HG03460 (cell line): Measurements from ENCODE around the gene CPNE5.

Source experiments
- ATAC-seq: cut with Tn5 transposase; IDR thresholded peaks from one replicate; pipeline ENCODE4 v1.9.1; 2021; ENCODE audit not compliant: unreplicated experiment

The CPNE5 gene

DNA sequence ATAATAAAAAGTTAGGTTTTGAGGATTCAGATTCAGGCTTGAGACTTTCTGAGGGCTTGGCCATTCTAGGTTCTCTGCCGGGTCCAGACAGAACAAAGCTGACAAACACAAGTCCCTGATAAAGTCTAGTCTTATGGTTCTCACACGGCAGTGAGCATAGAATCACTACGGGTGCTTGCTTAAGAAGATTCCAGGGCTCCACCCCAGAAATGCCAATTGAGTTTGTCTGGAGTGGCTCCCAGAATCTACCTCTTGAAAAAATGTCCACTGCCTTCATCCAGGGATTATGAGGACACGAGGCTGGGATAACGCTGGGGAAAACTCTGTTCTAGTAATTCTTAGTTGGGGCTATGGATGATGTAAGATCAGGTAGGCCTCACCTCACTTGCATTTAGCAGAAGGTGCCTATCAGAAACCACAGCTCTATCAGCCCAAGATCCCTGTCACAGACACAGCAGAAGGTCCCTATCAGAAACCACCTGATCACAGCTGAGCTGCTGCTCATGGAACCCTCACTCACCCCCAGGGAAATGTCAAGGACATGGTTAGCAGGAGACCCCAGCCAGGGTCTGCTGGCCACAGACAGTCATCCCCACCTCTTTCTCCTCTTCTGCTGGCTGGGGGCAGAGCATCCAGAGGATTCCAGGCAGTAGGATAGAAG, 89.3 kb downstream of the CPNE5 start:
- ATAC-seq, result no peak

DNA sequence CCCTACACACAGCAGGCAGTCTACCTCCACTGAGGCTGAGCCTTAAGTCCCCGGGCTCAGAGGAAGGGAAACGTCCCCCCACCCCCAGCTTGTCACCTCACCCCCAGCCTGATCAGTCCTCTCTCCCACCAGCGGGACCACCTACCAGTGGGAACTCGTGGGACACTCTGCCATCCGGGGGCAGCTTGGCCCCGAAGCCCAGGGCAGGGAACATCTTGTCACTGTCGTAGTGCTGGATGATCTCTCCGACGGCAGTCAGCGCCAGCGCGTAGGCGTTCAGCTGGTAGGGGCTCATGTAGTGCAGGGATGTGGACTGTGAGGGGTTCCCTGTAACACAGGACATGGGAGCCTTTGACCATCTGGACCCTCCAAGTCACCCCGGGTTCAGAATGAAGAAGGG, 93.0 kb downstream of the CPNE5 start:
- ATAC-seq, result no peak

DNA sequence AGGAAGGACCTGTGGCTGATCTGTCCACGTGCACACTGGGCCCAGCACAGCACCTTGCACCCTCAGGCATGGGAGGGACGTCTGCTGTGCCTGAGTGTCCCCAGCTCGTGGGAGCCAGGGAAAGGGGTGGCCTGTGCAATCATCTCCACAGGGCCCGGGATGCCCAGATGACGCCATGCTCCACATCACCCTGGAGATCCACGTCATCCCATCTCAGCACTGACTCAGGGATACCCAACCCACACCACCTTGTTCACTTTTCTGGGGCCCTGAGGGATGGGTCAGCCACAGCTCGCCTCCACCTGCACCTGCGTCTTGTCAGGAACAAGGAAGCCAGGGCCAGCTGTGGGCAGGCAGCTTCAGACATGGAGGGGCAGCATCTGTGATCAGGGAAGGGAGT, 93.4 kb downstream of the CPNE5 start:
- ATAC-seq, result no peak

DNA sequence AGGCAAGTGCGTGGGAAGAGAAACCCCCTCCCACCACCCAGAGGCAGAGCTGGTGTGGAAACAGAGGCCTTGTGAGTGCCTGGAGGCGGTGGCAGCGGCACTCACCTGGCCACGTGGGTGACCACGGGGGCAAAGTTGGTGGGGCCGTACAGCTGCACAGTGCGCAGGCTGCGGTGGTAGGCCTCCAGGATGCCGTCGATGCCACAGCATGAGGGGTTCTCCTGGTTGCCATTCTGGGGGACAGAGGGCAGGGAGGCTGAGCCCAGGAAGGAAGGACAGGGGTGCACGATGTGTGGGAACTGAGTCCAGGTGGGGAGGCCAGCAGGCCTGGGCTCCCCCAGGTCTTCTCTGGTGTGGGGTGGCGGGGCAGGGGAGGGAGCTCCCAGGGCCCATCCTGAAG, 94.0 kb downstream of the CPNE5 start:
- ATAC-seq, result no peak

DNA sequence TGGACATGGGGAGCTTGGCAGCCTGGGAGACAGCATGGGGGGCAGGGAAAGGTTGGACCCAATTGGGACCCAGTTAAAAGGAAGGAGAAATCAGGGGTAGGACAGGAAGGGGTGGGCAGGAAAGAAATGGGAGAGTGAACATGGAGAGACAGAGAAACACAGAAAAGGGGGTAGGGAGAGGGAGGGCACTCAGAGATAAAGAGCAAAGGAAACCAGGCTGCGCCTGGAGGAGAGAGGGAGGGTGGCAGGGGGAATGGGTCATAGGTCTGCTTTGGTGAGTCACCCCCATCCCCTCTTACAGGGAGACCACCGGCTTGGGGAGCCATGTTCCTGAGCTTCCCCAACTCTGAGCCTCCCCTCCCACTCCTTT, 95.0 kb downstream of the CPNE5 start:
- no peak for ATAC-seq

DNA sequence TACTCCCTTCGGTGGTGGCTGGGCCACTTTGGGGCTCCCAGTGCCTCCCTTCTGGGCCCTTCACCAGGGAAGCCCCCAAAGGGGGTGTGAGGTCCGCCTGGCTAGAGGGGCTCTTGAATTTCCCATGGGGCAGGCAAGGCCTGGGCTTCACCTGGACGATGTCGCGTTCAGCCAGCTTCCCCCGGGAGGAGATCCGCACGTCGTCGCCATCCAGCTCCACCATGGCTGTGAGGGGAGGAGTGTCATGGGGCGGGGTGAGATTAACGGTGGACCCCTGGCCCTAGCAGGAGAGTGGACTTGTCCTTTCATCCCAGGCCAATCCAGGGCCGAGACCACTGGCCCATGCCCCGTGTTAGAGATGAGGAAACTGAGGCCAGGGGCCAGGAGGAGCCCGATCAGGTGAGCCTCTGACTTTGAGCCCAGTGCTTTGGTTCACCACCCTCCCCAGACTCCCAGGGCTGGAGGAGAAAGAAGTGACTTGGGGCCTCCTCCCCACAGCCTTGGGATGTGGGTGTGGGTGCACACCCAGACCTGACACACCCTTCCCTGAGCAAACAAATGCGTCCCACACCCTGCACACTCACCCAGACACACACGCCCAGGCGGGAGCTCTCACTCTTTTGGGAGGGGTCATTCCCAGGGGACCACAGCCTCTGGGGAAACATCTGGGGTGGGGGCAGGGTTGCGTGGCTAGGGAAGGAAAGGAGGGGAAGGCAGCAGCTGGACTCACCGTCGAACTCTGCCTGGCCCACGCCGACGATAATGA, 95.5 kb downstream of the CPNE5 start:
- no peak for ATAC-seq

DNA sequence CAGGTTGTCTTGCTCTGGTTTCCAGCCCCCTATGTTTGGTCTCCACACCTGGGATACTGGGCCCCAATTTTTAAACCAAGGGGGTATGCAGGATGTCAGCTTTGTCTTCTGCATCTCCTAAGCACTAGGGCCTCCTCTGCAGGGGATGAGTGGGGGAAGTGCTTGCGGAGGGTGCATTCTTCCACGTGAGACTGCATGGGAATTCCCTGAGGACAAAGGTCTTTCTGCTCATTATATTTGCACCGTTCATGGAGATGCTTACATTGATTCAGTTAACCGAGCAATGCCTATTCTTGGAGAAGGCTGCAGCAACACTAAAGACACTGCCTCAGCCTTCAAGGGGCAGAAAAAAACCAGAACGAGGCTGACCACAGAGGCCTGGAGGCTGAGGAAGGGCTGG, 96.2 kb downstream of the CPNE5 start:
- ATAC-seq, result no peak

DNA sequence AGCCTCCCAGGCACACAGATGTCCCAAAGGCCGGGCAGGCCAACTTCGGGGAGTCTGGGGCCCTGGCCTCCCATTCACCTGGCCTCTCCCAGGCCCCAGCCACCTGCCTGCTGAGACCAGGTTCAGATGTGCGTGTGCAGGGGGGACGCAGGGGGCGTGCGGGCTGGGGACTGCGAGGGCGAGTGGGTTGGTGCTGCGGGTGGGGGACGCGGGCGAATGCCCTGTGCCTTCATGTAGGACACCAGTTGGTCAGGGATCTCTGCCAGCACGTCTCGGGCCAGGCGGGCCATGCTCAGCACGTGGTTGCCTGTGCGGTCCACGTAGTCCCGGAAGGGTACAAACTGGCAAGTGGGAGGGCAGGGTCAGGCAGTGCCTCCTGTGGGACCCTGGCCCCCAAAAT, 97.1 kb downstream of the CPNE5 start:
- ATAC-seq, result no peak

DNA sequence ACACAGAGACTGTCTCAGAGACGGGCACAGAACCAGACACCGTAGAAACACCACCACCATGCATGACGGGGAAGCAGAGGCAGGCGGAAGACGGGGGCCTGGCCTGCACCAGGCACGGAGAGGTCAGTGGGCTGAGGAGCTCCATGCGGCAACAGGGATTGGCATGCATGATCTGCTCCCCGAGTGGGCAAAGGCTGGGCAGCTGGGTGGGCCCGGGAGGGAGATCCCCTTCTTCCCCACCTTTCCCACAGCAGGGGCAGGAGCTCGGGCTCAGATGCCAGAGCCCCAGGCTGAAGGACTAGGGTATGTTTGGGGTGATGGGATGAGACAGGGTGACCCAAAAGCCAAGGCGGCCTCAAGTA, 98.4 kb downstream of the CPNE5 start:
- ATAC-seq, result no peak

DNA sequence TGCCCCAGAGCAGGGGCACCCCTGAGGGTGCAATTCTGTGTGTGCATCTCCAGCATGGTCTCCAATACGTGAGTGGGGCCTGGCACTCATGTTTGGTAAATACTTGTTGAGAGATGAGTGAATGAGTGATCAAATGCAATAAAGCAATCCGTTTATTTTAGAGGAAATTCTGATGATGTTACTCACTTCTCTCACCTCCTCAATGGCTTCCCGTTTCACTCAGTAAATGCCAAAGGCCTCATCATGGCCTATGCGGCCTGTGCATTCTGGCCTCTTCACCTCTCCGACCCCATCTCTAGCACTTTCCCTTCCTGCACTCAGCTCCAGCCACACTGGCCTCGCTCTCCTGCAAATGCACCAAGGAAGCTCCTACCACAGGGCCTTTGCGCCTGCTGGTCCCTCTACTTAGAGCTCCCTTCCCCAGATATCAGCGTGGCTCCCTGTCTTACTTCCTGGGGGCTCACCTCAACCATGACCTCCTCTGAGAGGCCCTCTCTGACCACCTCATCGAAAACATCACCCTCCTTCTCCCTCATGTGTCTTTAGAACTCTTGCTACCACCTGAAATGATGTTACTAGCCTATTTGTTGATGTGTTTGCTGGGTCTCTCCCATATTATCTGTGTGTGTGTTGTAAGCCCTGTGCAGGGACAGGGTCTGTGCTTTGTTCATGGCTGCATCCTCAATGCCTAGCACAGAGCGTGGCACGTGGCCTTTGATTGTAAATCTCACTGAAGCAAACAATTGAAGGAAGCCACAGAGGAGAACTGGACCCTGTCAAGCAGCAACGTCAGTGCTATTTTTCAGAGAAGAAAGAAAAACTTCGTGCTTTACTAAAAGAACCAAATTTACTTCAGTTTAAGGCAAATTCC, 99.1 kb downstream of the CPNE5 start:
- ATAC-seq, result no peak

DNA sequence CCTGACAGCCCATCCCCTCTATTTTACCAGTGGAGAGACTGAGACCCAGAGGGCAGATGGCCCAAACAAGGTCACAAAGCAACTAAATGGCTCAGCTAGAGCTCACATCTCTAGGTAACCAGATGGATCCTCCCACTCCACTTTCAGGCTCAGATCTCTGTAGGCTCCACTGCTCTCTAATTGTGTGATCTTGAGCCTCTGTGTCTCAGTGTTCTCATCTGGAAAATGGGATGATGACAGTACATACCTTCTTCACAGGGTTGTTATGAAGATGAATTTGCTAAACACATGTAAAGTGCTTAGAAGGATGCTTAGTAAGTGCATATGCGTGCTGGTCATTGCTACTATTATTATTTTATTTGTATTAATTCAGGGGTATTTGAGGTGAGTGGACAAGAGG, 101.1 kb downstream of the CPNE5 start:
- no peak for ATAC-seq

DNA sequence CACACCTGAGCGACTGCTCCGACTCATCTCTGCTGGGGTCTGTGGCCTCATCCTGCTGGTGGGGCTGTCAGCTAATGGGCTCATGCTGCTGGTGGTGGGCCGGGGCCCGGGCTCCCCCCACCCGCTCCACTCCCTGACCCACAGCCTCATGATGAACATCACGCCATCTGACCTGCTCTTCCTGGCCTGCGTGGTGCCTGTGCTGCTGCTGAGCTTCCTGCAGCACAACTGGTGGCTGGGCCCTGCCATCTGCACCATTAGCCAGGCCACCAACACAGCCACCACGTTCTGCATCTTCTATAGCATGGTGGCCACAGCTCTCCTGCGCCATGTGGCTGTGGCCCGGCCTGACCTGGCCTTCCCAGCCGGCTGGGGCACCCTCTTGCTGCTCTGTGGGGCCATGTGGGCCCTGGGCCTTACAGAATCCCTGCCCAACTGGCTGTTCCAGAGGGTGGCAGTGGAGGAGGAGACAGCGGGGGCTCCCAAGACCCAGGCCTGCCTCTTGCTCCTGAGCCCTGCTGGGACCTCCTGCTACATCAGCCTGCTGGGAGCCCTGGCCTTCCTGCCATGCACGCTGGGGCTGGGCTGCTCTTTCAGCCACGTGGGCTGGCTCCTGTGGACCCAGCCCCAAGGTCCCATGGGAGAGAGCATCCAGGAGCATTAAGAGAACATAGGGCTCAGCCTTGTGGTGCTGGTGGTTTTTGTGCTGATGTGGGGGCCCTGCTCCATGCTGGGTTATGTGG, 102.0 kb downstream of the CPNE5 start:
- ATAC-seq, result no peak

DNA sequence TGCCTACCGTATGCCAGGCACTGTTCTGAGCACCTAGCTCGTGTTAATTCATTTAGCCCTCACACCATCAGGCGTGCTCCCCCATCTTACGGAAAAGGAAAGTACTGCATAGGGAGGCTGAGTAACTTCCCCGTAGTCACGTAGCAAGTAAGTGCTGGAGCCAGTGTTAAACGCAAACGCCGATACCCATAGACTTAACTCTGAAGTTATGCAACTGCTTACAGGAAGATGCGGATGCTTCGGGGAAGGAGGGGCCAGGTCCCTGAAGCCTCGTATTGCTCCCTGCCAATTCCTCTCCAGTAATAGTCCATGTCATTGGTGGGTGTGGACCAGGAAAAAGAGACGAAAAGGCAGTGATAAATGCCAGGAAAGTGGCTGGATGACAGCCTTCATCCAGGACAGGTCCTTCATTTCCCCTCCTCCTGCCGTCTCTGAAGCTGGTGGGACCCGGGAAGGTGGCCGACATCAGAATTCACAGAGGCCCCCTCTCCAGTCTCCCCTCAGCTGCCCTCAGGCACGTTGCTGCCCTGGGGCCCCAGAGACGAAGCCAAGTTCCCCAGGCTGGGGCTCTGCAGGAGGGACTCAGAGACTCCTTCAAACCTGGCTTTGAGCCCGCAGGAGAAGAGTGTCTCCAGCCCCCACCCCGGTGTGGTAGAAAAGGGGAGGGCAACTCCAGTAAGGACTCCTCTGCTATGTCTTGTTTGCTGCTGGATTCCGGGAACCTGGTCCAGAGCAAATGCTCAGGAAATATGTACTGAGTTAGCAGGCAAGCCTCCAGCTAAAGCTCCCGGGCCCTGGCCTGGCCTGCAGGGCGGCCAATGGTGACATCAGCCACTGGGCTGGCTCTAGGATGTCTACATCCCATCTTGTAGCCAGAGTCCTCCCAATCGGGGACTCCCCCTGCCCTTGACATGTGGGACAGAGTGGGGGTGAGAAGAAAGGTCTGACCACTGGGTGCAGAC, 103.9 kb downstream of the CPNE5 start:
- no peak for ATAC-seq

DNA sequence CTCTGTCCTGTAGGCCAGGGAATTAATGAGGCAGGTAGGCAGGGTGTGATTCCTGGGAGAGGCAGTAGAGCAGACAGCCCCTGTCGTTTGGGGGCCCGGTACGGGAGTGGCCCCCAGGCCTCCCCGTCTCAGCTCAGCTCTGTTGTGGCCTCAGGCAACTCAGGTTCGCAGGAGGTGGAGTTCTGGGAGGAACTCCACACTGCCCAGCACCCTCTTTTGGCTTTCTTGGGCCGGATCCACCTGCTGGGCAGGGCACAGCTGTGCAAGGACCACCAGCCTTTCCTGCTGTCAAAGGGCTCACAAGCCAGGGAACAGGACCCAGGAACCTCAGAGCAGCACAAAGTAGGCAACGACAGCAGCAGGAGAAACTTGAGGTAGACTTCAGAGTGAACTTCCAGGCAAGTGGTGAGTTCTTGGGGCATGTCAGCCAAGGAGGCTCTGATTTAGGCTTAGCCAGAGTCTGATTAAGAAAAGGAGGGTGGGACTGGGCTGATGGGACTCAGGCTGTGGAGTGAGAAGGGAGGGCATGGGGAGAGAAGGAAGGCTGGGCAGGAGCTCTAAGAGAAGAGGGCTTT, 104.7 kb downstream of the CPNE5 start:
- ATAC-seq, result no peak

DNA sequence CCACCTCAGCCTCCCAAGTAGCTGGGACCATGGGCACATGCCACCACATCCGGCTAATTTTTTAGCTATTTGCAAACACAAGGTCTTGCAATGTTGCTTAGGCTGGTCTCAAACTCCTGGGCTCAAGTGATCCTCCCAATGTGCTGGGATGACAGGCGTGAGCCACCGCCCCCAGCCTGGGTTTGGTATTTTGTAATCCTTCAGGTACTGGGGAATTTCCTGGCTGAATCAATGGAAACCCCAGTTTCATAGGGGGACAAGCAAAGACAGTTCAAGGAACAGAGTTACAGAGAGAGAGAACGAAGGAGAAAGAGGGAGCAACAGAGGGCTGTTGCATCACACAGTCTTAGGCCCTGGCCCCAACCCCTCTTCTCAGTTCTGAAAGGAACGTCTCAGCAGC, 105.9 kb downstream of the CPNE5 start:
- ATAC-seq, result no peak

DNA sequence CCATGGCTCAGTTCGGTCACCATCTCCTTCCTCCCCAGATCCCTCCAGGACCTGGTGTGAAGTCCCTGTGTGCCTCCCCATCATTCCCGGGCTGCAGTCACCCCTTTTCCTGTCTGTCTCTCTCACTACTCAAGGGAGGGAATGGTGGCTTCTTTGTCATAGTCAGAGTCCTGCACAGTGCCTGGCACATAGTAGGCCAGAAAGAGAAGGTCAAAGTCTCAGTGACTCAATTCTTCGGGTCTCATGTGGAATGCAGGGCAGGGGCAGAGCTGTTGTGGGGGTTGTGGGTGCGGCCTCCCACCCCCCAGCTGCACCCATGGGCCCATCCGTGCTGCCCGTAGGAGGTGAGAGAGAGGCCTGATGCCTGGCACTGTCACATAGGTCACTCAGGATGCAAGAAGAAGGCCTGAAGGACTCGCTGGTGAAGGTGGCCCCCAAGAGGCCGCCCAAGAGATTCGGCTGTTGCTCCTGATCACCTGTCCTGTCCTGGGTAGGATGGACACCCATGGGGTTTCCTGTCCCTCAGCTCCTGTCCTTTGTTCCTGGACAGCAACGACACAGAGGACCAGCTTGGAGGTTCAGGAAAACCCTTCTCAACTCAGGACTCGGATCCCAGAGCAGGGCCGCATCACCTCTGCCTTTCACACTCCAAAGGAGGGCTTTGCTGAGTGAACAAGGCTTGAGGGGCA, 107.5 kb downstream of the CPNE5 start:
- ATAC-seq, result no peak

DNA sequence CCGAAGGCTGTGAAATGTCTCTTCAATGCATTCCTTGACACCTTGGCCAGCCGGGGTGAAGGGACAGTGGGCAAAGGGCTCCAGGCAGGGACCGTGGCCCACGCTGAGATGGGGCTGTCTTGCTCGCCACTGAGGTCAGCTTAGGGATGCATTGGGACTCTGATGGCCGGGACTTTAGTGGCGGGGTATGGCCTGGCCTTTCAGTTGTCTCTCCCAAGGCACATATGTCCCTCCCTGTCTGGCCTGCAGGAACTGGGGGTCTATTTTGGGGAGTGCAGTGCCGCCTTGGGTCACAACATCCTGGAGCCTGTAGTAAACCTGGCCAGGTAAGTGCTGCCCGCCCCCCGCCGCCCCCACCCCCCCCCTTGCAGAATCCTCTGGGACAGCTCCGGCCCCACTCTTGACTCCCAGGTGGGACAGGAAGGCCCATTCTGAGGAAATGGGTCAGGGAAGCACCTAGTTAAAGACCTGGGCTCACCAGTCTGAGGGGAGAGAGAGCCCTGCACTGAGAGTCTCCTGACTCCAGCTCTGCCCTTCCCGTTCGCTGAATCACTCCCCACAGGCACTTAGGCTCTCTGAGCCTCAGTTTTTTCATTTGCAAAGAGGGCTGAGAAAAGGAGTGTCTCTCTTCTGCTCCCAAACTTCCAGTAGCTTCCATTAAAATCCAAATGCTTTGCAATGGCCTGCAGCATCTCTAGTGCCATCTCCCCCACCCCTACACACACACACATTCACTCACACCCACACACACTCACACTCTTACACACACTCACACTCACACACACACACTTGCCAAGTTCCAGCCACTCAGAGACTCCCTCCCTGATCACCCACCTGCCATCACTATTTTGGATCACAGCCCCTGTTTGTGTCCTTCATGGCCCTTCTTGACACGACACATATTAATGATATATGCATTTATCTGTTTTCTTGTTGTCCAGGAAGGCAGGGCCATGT, 108.5 kb downstream of the CPNE5 start:
- ATAC-seq, result no peak

DNA sequence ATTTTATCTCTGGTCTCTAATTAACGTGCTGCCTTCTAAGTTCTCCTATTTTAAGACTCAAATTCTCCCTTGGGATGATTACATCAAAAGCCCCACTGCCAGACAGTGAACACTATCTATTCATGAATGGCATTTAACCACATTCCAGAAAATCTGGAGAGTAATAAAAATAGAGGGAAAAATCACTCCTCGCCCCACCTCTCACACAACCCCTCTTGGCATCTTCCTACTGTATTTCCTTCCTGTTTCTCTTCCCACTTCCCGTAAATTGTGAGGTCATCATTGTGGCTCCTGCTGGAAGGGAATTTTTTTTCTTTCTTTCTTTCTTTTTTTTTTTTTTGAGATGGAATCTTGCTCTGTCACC, 110.1 kb downstream of the CPNE5 start:
- ATAC-seq, result no peak
